WTC11 (cell line): ENCODE data around the gene HOMEZ. TPM values are rescaled to one million over a fixed set of nuclear protein-coding genes. Genes with fewer than 3 reads are reported as not detected.

ENCODE experiments used
- ATAC-seq: fragments of 200-7000 bp; cut with Tn5 transposase; 2 replicates; pipeline ENCODE4 v1.10.0; 2021; ENCODE audit warnings: mild to moderate bottlenecking, moderate library complexity
- CTCF ChIA-PET: fragments of 300-600 bp; sonication (Branson Sonifier 250); formaldehyde crosslinking; loops from one replicate; lab custom pipeline; 2021; ENCODE audit warnings: antibody characterized with exemption; lab: Charles Lee
- POLR2A ChIA-PET: fragments of 350-600 bp; sonication (Branson Sonifier 250); formaldehyde crosslinking; loops from one replicate; lab custom pipeline; 2021; ENCODE audit warnings: antibody characterized with exemption; lab: Charles Lee
- DNase-seq: peaks from one replicate; pipeline ENCODE4 v3.0.0; 2021; ENCODE audit warnings: low spot score
- H3K27ac Mint-ChIP-seq: 2 replicates; pipeline ENCODE4 v1.8.0; 2021; ENCODE audit warnings: mixed read lengths
- H3K27me3 Mint-ChIP-seq: 2 replicates; pipeline ENCODE4 v1.8.0; 2021; ENCODE audit warnings: low read depth, mild to moderate bottlenecking, moderate library complexity, mixed read lengths
- H3K36me3 Mint-ChIP-seq: 2 replicates; pipeline ENCODE4 v1.8.0; 2021; ENCODE audit warnings: mixed read lengths
- H3K4me1 Mint-ChIP-seq: 2 replicates; pipeline ENCODE4 v1.8.0; 2022; ENCODE audit warnings: mixed read lengths
- H3K4me3 Mint-ChIP-seq: 2 replicates; pipeline ENCODE4 v1.8.0; 2021; ENCODE audit warnings: mild to moderate bottlenecking, moderate library complexity, mixed read lengths
- H3K9me3 Mint-ChIP-seq: 2 replicates; pipeline ENCODE4 v1.8.0; 2021; ENCODE audit warnings: mixed read lengths
- CBFB ChIP-seq: sonication (generic); formaldehyde crosslinking; IDR thresholded peaks from 2 replicates; pipeline ENCODE4 v1.8.1; 2022; ENCODE audit warnings: mild to moderate bottlenecking, low read depth, missing genetic modification reagents
- ELF4 ChIP-seq: sonication (generic); formaldehyde crosslinking; IDR thresholded peaks from 2 replicates; pipeline ENCODE4 v1.8.1; 2022; ENCODE audit warnings: low read depth, mild to moderate bottlenecking, moderate library complexity, missing genetic modification reagents
- ERG ChIP-seq: fragments of 250-450 bp; sonication (Bioruptor Pico); IDR thresholded peaks from 2 replicates; pipeline ENCODE4 v1.8.0; 2021; ENCODE audit warnings: mild to moderate bottlenecking
- ESRRA ChIP-seq: sonication (generic); formaldehyde crosslinking; IDR thresholded peaks from 2 replicates; pipeline ENCODE4 v1.8.1; 2022; ENCODE audit warnings: mild to moderate bottlenecking, missing genetic modification reagents, borderline replicate concordance
- GABPB1 ChIP-seq: sonication (generic); formaldehyde crosslinking; IDR thresholded peaks from 2 replicates; pipeline ENCODE4 v1.8.1; 2023; ENCODE audit warnings: mild to moderate bottlenecking, missing genetic modification reagents
- GRHL2 ChIP-seq: fragments of 250-450 bp; sonication (Bioruptor Pico); IDR thresholded peaks from 2 replicates; pipeline ENCODE4 v1.8.0; 2022; ENCODE audit warnings: mild to moderate bottlenecking, moderate library complexity; ENCODE audit not compliant: insufficient replicate concordance, severe bottlenecking
- IRF1 ChIP-seq: sonication (generic); formaldehyde crosslinking; IDR thresholded peaks from 2 replicates; pipeline ENCODE4 v1.8.0; 2023; ENCODE audit warnings: missing genetic modification reagents
- JUN ChIP-seq: sonication (generic); formaldehyde crosslinking; IDR thresholded peaks from 2 replicates; pipeline ENCODE4 v1.8.0; 2023; ENCODE audit warnings: mild to moderate bottlenecking, missing genetic modification reagents
- NFATC4 ChIP-seq: fragments of 250-450 bp; sonication (Bioruptor Pico); IDR thresholded peaks from 2 replicates; pipeline ENCODE4 v1.9.0; 2021; ENCODE audit warnings: mild to moderate bottlenecking
- NFE2L1 ChIP-seq: sonication (generic); formaldehyde crosslinking; IDR thresholded peaks from 2 replicates; pipeline ENCODE4 v1.8.1; 2023; ENCODE audit warnings: missing genetic modification reagents
- NR3C1 ChIP-seq: sonication (generic); formaldehyde crosslinking; conservative IDR thresholded peaks from 2 replicates; pipeline ENCODE4 v1.8.1; 2023; ENCODE audit warnings: low read depth, mild to moderate bottlenecking, missing genetic modification reagents
- OVOL2 ChIP-seq: fragments of 250-450 bp; sonication (Bioruptor Pico); IDR thresholded peaks from 2 replicates; pipeline ENCODE4 v1.9.0; 2021; ENCODE audit warnings: mild to moderate bottlenecking, borderline replicate concordance
- SP1 ChIP-seq: sonication (generic); formaldehyde crosslinking; conservative IDR thresholded peaks from 2 replicates; pipeline ENCODE4 v1.8.1; 2022; ENCODE audit warnings: missing genetic modification reagents
- TEAD1 ChIP-seq: sonication (generic); formaldehyde crosslinking; IDR thresholded peaks from 2 replicates; pipeline ENCODE4 v1.8.0; 2022; ENCODE audit warnings: mild to moderate bottlenecking, missing genetic modification reagents
- TP53 ChIP-seq: sonication (generic); formaldehyde crosslinking; IDR thresholded peaks from 2 replicates; pipeline ENCODE4 v1.8.1; 2023; ENCODE audit warnings: mild to moderate bottlenecking, missing genetic modification reagents
- ZNF232 ChIP-seq: sonication (generic); formaldehyde crosslinking; IDR thresholded peaks from 2 replicates; pipeline ENCODE4 v1.8.0; 2022; ENCODE audit warnings: mild to moderate bottlenecking, missing genetic modification reagents
- ZNF396 ChIP-seq: fragments of 250-450 bp; sonication (Bioruptor Pico); IDR thresholded peaks from 2 replicates; pipeline ENCODE4 v1.8.0; 2021; ENCODE audit warnings: mild to moderate bottlenecking, moderate library complexity, borderline replicate concordance
- total RNA-seq: library from RNA; stranded (reverse); gene quantifications from 3 replicates; pipeline ENCODE4 v1.2.3, GENCODE V29; 2021
- TF ChIP-seq, protein P1 (sequence below): sonication (generic); formaldehyde crosslinking; IDR thresholded peaks from 2 replicates; pipeline ENCODE4 v1.8.0; 2022; ENCODE audit warnings: mild to moderate bottlenecking, missing genetic modification reagents
- TF ChIP-seq, protein P2 (sequence below): sonication (generic); formaldehyde crosslinking; IDR thresholded peaks from 2 replicates; pipeline ENCODE4 v1.8.1; 2022; ENCODE audit warnings: mild to moderate bottlenecking, missing genetic modification reagents, moderate library complexity, borderline replicate concordance
- TF ChIP-seq, protein P3 (sequence below): sonication (generic); formaldehyde crosslinking; IDR thresholded peaks from 2 replicates; pipeline ENCODE4 v1.8.0; 2023; ENCODE audit warnings: mild to moderate bottlenecking, missing genetic modification reagents
- TF ChIP-seq, protein P4 (sequence below): sonication (generic); formaldehyde crosslinking; IDR thresholded peaks from 2 replicates; pipeline ENCODE4 v1.8.0; 2022; ENCODE audit warnings: mild to moderate bottlenecking, missing genetic modification reagents
- TF ChIP-seq, protein P5 (sequence below): fragments of 250-450 bp; sonication (Bioruptor Pico); IDR thresholded peaks from 2 replicates; pipeline ENCODE4 v1.9.0; 2021; ENCODE audit warnings: moderate library complexity, mild to moderate bottlenecking, inconsistent platforms, borderline replicate concordance
- TF ChIP-seq, protein P6 (sequence below): sonication (generic); formaldehyde crosslinking; IDR thresholded peaks from 2 replicates; pipeline ENCODE4 v1.8.0; 2023; ENCODE audit warnings: missing genetic modification reagents, mild to moderate bottlenecking, borderline replicate concordance

The HOMEZ gene
- total RNA-seq, 1 experiment from 2014 or later, result 10.7 TPM

DNA sequence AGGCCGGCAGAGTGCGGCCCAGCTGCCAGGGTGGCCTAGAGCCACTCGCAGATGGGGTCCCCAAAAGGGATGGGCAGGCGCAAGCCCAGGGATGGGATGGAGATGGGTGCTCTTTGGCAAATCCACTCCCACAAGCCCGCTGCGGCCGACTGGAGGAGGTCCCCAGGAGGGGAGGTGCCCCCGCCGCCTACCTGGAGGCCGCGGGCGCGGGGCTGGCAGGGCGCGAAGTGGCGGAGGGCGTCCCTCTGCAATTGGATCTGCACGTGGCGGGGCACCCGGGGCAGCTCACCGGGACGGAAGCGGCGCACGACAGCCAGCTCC is 16.0 kb upstream of the HOMEZ start (continued):
- no peak for TF ChIP-seq ERG (CRISPR knock-in tag)
- TF ChIP-seq, protein P1, sequence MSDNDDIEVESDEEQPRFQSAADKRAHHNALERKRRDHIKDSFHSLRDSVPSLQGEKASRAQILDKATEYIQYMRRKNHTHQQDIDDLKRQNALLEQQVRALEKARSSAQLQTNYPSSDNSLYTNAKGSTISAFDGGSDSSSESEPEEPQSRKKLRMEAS (CRISPR knock-in tag), result peak; percentile 78
- peak; percentile 71; the same call in 1 of the 2 replicates for TF ChIP-seq ZNF232
- peak; percentile 8; the same call in 1 of the 2 replicates for TF ChIP-seq TP53
- TF ChIP-seq NR3C1, result no peak
- no peak for TF ChIP-seq NFE2L1
- peak; percentile 13; the same call in 1 of the 2 replicates for TF ChIP-seq IRF1
- TF ChIP-seq JUN, result 0 out of 2 replicates have a peak, but pooled peaks have one; percentile 69
- TF ChIP-seq, protein P2, sequence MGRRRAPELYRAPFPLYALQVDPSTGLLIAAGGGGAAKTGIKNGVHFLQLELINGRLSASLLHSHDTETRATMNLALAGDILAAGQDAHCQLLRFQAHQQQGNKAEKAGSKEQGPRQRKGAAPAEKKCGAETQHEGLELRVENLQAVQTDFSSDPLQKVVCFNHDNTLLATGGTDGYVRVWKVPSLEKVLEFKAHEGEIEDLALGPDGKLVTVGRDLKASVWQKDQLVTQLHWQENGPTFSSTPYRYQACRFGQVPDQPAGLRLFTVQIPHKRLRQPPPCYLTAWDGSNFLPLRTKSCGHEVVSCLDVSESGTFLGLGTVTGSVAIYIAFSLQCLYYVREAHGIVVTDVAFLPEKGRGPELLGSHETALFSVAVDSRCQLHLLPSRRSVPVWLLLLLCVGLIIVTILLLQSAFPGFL (CRISPR knock-in tag), result peak; percentile 89; the same call in 1 of the 2 replicates
- TF ChIP-seq, protein P3, sequence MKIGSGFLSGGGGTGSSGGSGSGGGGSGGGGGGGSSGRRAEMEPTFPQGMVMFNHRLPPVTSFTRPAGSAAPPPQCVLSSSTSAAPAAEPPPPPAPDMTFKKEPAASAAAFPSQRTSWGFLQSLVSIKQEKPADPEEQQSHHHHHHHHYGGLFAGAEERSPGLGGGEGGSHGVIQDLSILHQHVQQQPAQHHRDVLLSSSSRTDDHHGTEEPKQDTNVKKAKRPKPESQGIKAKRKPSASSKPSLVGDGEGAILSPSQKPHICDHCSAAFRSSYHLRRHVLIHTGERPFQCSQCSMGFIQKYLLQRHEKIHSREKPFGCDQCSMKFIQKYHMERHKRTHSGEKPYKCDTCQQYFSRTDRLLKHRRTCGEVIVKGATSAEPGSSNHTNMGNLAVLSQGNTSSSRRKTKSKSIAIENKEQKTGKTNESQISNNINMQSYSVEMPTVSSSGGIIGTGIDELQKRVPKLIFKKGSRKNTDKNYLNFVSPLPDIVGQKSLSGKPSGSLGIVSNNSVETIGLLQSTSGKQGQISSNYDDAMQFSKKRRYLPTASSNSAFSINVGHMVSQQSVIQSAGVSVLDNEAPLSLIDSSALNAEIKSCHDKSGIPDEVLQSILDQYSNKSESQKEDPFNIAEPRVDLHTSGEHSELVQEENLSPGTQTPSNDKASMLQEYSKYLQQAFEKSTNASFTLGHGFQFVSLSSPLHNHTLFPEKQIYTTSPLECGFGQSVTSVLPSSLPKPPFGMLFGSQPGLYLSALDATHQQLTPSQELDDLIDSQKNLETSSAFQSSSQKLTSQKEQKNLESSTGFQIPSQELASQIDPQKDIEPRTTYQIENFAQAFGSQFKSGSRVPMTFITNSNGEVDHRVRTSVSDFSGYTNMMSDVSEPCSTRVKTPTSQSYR (CRISPR knock-in tag), result no peak
- peak; percentile 75 for TF ChIP-seq GABPB1 (CRISPR knock-in tag)
- 0 out of 2 replicates have a peak, but pooled peaks have one; percentile 3 for TF ChIP-seq ELF4
- TF ChIP-seq, protein P4, sequence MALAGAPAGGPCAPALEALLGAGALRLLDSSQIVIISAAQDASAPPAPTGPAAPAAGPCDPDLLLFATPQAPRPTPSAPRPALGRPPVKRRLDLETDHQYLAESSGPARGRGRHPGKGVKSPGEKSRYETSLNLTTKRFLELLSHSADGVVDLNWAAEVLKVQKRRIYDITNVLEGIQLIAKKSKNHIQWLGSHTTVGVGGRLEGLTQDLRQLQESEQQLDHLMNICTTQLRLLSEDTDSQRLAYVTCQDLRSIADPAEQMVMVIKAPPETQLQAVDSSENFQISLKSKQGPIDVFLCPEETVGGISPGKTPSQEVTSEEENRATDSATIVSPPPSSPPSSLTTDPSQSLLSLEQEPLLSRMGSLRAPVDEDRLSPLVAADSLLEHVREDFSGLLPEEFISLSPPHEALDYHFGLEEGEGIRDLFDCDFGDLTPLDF, result 0 out of 2 replicates have a peak, but pooled peaks have one; percentile 36
- TF ChIP-seq ESRRA (CRISPR knock-in tag), result 0 out of 2 replicates have a peak, but pooled peaks have one; percentile 46
- no peak for TF ChIP-seq ZNF396 (CRISPR knock-in tag)
- TF ChIP-seq TEAD1 (CRISPR knock-in tag), result no peak
- TF ChIP-seq, protein P5, sequence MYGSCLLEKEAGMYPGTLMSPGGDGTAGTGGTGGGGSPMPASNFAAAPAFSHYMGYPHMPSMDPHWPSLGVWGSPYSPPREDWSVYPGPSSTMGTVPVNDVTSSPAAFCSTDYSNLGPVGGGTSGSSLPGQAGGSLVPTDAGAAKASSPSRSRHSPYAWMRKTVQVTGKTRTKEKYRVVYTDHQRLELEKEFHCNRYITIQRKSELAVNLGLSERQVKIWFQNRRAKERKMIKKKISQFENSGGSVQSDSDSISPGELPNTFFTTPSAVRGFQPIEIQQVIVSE (CRISPR knock-in tag), result no peak
- no peak for TF ChIP-seq OVOL2 (CRISPR knock-in tag)

DNA sequence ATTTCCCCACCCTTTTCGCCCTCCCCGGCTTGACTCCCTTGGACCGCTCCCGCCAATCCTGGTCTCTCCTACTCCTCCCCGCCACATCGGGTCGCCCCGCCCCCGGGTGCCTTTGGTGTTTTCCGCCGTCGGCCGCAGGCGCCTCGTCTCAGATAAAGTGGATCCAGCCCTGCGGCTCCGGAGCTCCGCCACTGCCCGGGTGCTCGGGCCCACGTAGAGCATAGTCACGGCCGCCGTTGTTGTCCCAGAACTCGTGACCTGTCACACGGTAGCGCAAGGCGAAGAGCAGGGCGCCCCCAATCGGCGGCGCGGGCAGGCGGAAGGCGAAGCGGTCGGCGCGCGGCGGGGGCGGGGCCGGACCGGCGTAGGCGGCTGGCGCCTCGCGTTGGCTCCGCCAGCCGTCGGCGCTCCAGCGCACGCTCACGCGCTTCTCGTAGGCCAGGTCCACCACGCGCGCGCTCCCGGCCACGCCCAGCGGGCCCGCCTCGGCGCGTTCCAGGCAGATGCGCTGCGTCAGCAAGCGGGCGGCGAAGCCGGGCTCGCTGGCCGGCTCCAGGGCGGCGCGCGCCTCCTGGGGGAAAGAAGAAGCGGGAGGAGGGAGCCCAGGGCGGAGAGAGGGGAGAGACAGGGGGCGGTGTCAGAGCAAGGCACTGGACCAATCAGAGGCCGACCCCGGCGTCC is 15.5 kb upstream of the HOMEZ start:
- ChIA-PET CTCF (interaction anchor here (0.6 to 3.7 kb wide), 18 partner anchors 9 to 233 kb away, joined by 3 to 27 read pairs (median 6); partner anchors contain the start of genes CEBPE, CMTM5, HOMEZ and PABPN1), POLR2A (interaction anchor here (1.2 to 2.7 kb wide), 3 partner anchors 15 to 206 kb away, joined by 4 to 18 read pairs (median 8); partner anchors contain the start of genes ACIN1, C14orf119, HOMEZ and PABPN1)
- Mint-ChIP-seq H3K27ac (peak overlapping the region; percentile 91), H3K36me3 (peaks cover 5% of the 10 kb centered on the region), H3K9me3 (no peaks in the 10 kb centered on the region), H3K4me3 (peak overlapping the region; percentile 85), H3K4me1 (peaks cover 10% of the 10 kb centered on the region), H3K27me3 (peaks cover 63% of the 10 kb centered on the region)
- ATAC-seq, result peak; percentile 83
- DNase-seq, result peak; percentile 98
- TF ChIP-seq CBFB (CRISPR knock-in tag), result no peak
- TF ChIP-seq, protein P6, sequence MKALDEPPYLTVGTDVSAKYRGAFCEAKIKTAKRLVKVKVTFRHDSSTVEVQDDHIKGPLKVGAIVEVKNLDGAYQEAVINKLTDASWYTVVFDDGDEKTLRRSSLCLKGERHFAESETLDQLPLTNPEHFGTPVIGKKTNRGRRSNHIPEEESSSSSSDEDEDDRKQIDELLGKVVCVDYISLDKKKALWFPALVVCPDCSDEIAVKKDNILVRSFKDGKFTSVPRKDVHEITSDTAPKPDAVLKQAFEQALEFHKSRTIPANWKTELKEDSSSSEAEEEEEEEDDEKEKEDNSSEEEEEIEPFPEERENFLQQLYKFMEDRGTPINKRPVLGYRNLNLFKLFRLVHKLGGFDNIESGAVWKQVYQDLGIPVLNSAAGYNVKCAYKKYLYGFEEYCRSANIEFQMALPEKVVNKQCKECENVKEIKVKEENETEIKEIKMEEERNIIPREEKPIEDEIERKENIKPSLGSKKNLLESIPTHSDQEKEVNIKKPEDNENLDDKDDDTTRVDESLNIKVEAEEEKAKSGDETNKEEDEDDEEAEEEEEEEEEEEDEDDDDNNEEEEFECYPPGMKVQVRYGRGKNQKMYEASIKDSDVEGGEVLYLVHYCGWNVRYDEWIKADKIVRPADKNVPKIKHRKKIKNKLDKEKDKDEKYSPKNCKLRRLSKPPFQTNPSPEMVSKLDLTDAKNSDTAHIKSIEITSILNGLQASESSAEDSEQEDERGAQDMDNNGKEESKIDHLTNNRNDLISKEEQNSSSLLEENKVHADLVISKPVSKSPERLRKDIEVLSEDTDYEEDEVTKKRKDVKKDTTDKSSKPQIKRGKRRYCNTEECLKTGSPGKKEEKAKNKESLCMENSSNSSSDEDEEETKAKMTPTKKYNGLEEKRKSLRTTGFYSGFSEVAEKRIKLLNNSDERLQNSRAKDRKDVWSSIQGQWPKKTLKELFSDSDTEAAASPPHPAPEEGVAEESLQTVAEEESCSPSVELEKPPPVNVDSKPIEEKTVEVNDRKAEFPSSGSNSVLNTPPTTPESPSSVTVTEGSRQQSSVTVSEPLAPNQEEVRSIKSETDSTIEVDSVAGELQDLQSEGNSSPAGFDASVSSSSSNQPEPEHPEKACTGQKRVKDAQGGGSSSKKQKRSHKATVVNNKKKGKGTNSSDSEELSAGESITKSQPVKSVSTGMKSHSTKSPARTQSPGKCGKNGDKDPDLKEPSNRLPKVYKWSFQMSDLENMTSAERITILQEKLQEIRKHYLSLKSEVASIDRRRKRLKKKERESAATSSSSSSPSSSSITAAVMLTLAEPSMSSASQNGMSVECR (CRISPR knock-in tag), result peak; percentile 63; the same call in 1 of the 2 replicates
- peak; percentile 90 for TF ChIP-seq SP1 (CRISPR knock-in tag)
- TF ChIP-seq TP53, result peak; percentile 90
- no peak for TF ChIP-seq NFATC4 (CRISPR knock-in tag)
- no peak for TF ChIP-seq ESRRA (CRISPR knock-in tag)
- TF ChIP-seq GRHL2 (CRISPR knock-in tag), result no peak
